Retina (tissue), 1 donor: ENCODE results near the gene HK1.

Source experiments
- DNase-seq: peaks from one replicate; pipeline ENCODE4 v3.0.0-alpha.2; 2016

HK1 gene

GRCh38 chr10:69352569-69353264 is 74.4 kb downstream of the HK1 start:
- no peak for DNase-seq

- DNase-seq = no peak
Observed at GRCh38 chr10:69353977-69354635, 75.8 kb downstream of the HK1 start.

- no peak for DNase-seq
Observed at GRCh38 chr10:69356187-69356586, 77.9 kb downstream of the HK1 start.

GRCh38 chr10:69358148-69358795 is 80.0 kb downstream of the HK1 start:
- DNase-seq = no peak

GRCh38 chr10:69359148-69359547 is 80.9 kb downstream of the HK1 start:
- DNase-seq = no peak

- DNase-seq = no peak
Observed at GRCh38 chr10:69359594-69359993, 81.3 kb downstream of the HK1 start.

GRCh38 chr10:69360485-69361302 is 82.4 kb downstream of the HK1 start:
- no peak for DNase-seq

GRCh38 chr10:69361303-69361614 is 83.0 kb downstream of the HK1 start:
- DNase-seq = no peak

GRCh38 chr10:69362471-69362954 is 84.2 kb downstream of the HK1 start:
- DNase-seq = peak; percentile 67

- DNase-seq = no peak
Observed at GRCh38 chr10:69363666-69364065, 85.4 kb downstream of the HK1 start.

- DNase-seq = no peak
Observed at GRCh38 chr10:69364232-69364940, 86.1 kb downstream of the HK1 start.

- DNase-seq = no peak
Observed at GRCh38 chr10:69366738-69367137, 88.4 kb downstream of the HK1 start.

GRCh38 chr10:69367469-69367868 is 89.2 kb downstream of the HK1 start:
- no peak for DNase-seq

GRCh38 chr10:69372126-69372980 is 94.1 kb downstream of the HK1 start:
- DNase-seq = no peak

GRCh38 chr10:69374242-69374641 is 95.9 kb downstream of the HK1 start:
- no peak for DNase-seq

GRCh38 chr10:69374931-69375306 is 96.6 kb downstream of the HK1 start:
- DNase-seq = no peak

- peak; percentile 12 for DNase-seq
Observed at GRCh38 chr10:69375307-69376151, 97.2 kb downstream of the HK1 start.

- DNase-seq = no peak
Observed at GRCh38 chr10:69376662-69377061, 98.4 kb downstream of the HK1 start.

GRCh38 chr10:69377191-69377590 is 98.9 kb downstream of the HK1 start:
- no peak for DNase-seq

GRCh38 chr10:69377933-69378332 is 99.6 kb downstream of the HK1 start:
- no peak for DNase-seq

GRCh38 chr10:69379800-69380199 is 101.5 kb downstream of the HK1 start:
- no peak for DNase-seq
